GM15510 (cell line): ENCODE data around the gene SLC13A2.

ENCODE experiments used
- POLR2A ChIP-seq: IDR thresholded peaks from 3 replicates; pipeline ENCODE4 v1.6.1; 2011; ENCODE audit warnings: borderline replicate concordance; ENCODE audit not compliant: insufficient read length; ENCODE audit errors: extremely low read depth

SLC13A2 gene

DNA sequence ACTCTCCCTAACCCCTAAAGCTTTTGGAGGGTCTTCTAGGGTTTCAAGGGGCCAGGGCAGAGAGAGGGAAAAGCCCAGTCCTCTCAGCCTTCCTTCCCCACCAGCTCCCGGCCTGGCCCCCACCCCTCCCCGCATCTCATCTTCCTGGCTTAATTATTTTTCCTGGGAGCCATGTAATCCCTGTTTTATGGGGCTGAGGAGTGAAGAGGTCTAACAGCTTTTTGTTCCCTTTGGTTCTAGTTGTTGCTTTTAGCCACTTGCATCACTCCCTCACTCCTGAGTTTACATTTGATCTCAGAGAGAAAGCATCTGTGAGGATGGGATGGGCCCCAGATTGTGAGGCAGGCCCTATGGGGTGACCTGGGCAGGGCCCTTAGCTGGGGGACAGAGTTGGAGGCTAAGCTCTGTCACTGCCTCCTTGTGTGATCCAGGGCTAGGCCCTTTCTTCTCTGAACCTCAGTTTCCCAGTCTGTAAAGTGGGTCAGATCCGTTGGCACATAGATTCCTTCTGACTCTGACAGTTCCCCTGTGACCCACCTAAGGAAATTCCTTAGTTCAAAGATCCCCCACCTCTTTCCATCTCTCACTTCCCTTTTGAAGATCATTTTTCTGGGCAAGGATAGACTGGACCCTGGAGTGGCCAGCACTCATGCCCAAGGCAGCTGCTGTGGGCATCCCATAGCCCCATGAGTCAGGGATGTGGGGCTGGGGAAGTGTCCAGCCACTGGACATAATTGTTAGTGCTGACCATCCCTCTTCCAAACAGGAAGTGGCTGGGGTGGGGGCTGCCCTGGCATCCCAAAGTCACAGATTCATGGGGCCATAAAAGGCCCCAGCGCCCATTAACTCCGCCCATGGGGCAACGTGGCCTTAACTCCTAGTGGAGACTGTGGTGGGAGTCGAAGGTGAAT is 58.9 kb downstream of the SLC13A2 start:
- TF ChIP-seq POLR2A, result no peak

- TF ChIP-seq POLR2A, result no peak
These were observed 59.8 kb downstream of the SLC13A2 start for GRCh38 chr17:28533091-28533807.

DNA sequence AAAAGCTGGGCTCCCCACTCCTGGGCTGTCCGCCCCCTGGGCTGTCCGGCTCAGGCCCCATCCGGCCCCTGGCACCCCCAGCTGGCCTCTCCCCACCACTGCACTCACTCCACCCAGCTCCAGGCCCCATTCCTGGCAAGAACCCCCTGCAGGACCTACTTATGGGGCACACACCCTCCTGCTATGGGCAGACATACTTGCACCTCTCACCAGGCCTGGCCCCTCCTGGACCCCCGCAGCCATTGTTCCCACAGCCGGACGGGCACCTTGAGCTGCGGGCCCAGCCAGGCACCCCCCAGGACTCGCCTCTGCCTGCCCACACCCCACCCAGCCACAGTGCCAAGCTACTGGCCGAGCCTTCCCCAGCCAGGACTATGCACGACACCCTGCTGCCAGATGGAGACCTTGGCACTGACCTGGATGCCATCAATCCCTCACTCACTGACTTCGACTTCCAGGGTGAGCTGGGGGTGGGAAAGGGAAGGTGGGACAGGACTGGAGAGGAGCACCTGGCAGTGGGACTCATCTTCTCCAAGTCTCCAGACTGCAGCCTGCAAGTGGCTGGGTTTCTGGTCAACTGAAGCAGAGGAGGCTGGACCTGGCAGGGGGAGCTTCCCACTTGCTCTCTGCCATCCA is 61.4 kb downstream of the SLC13A2 start:
- TF ChIP-seq POLR2A, result no peak

DNA sequence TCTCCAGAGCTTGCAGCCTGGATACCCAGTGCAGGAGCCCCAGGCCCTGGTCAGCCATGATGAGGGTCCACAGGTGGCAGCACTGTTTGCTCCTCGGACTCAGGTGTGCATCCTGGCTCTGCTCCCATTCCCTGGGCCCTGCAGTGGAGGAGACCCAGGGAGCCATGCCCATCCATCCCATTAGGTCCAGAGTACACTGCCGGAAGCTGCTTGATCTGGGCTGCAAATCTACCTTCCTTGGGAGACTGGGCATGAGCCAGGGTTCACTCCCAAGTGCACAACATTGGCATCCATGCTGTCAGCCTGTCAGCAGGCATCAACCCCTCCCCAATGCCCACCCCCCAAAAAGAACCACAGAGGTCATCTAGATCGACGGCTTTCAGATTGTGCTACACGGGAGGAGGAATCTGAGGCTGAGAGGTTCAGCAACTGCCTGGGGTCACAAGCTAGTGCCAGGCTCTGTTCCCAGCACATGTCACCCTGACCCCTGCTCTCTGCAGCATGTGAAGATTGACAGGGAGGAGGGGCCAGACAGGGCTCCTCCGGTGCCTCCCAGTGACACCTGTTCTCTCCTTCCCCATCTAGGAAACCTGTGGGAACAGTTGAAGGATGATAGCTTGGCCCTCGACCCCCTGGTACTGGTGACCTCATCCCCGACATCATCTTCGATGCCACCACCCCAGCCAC is 63.2 kb downstream of the SLC13A2 start:
- no peak for TF ChIP-seq POLR2A

DNA sequence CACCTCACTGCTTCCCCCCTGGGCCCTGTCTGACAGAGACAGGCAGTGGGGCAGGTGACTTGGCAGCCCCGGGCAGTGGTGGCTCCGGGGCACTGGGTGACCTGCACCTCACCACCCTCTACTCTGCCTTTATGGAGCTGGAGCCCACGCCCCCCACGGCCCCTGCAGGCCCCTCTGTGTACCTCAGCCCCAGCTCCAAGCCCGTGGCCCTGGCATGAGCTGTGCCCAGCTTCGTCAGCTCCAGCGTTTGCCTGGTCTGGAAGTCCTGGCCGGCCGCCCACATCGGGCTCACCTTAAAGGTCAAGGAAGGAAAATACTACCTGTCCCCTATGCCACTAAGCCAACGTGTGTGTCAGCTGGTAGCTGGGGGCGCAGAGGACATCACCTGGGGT is 63.8 kb downstream of the SLC13A2 start:
- TF ChIP-seq POLR2A, result no peak

- no peak for TF ChIP-seq POLR2A
These were observed 65.0 kb downstream of the SLC13A2 start for GRCh38 chr17:28538296-28538895.

GRCh38 chr17:28540231-28540630 is 66.8 kb downstream of the SLC13A2 start:
- no peak for TF ChIP-seq POLR2A

GRCh38 chr17:28541439-28541838 is 68.0 kb downstream of the SLC13A2 start:
- no peak for TF ChIP-seq POLR2A

DNA sequence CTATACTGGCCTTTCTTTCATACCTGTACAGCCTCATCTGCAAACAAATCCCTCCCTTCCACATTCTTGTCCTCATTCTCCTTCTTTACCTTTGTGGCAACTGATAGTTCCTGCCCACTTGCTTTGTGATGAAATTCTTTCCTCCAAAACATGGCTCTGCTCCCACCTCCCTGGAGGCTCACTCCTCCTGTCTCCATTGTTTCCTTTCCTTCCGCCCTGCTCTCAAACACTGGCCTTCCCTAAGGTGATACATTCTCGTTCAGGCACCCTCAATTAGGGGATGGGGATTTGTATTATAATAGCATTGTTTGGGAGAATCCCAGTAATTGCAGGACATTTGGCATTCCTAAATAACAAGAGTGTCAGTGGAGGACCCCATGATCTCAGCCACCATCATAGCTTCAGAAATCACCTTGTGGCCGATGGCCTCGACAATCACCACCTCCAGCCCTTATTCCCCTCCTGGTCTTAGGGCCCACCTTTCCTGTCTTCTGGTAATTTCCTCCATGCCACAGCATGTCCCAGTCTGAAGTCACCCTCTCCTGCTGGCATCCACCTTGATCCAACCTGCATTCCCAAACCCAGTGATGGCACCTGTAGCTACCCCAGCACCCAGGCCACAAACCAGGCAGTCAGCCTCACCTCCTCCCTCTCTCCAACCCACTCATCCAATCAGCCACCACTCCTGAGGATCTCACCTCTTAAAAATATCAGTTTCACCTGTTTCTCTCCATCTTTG is 71.1 kb downstream of the SLC13A2 start:
- no peak for TF ChIP-seq POLR2A

DNA sequence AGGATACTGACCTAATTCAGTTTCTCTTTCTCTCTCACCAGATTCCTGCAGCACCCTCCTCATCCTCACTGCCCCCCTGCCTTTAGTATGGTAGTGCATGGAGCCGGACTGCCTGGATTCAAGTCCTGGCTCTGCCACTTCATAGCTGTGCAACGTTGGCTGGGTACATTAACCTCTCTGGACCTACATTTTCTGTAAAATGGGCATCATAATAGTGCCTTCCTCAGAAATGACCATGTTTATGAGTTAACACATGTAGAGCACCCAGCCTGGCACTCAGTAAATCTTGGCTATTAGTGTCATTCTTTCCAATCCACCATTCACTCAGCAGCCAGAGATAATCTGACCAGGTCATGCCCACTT is 71.7 kb downstream of the SLC13A2 start:
- TF ChIP-seq POLR2A, result no peak

GRCh38 chr17:28545787-28546415 is 72.5 kb downstream of the SLC13A2 start:
- no peak for TF ChIP-seq POLR2A

GRCh38 chr17:28547096-28547622 is 73.7 kb downstream of the SLC13A2 start:
- no peak for TF ChIP-seq POLR2A
